K562 (cell line): ENCODE results near the gene RPP14. TPM values are rescaled to one million over a fixed set of nuclear protein-coding genes. Genes with fewer than 3 reads are reported as not detected.
"Not testable (repeated sequence)": the region's sequence is repeated elsewhere in the genome, so short reads cannot be mapped to it uniquely, and the experiment has no call there.

ENCODE experiments used
- ATAC-seq: fragments of 200-7000 bp; cut with Tn5 transposase; 3 replicates; pipeline ENCODE4 v1.9.1; 2020; ENCODE audit warnings: moderate library complexity
- BruUV-seq: library from RNA; stranded (reverse); fragments of 400-500 nt; replicated peaks from 2 replicates; lab custom pipeline; 2021; lab: Mats Ljungman, UMichigan
- CTCF ChIA-PET: fragments of 300-600 bp; formaldehyde crosslinking; extraction: SDS; loops from one replicate; lab custom pipeline; 2021; ENCODE audit warnings: low intra/inter-chr PET ratio; lab: Yijun Ruan, JAX
- POLR2A ChIA-PET: fragments of 300-600, 350-650 bp; sonication (Branson Sonifier 250); formaldehyde crosslinking; extraction: SDS; loops from one replicate; lab custom pipeline; 2021; ENCODE audit warnings: antibody characterized with exemption, inconsistent platforms; lab: Yijun Ruan, JAX
- DNase-seq, 4 experiments: peaks; one replicate each; pipeline versions ENCODE4 v3.0.0 to v3.0.0-alpha.2; 2011 to 2018; ENCODE audit warnings: low spot score in 3 of 4, mixed read lengths in 3 of 4; ENCODE audit errors: extremely low read depth in 1 of 4
- FAIRE-seq: peaks from 2 replicates; lab custom pipeline; 2011; peaks lifted over from hg19 to GRCh38; lab: Jason Lieb, UNC
- H2AFZ ChIP-seq: 2 replicates; pipeline ENCODE4 v1.6.0; 2011; ENCODE audit warnings: low read depth, low read length, control low read depth, inconsistent platforms
- H3K27ac ChIP-seq: fragments of 200-600 bp; 3 replicates; pipeline ENCODE4 v1.8.0; 2011; ENCODE audit warnings: low read depth, mild to moderate bottlenecking, control low read depth, inconsistent platforms, low read length, moderate library complexity, mixed read lengths; ENCODE audit errors: extremely low read depth
- H3K27me3 ChIP-seq, 2 experiments: fragments of 300-600 bp in 1 of 2; 2 replicates in 1 of 2; 3 replicates in 1 of 2; pipeline versions ENCODE4 v1.6.0 to v1.8.0; 2011; ENCODE audit warnings: inconsistent platforms in 2 of 2, low read length in 2 of 2, mild to moderate bottlenecking in 1 of 2, mixed read lengths in 1 of 2, moderate library complexity in 1 of 2; ENCODE audit not compliant: control insufficient read depth in 2 of 2, insufficient read depth in 2 of 2
- H3K36me3 ChIP-seq: fragments of 300-600 bp; 3 replicates; pipeline ENCODE4 v1.8.0; 2011; ENCODE audit warnings: mild to moderate bottlenecking, low read length, inconsistent platforms; ENCODE audit not compliant: control insufficient read depth, insufficient read depth
- H3K4me1 ChIP-seq, 2 experiments: fragments of 200-600 bp in 1 of 2; replicated peaks in 1 of 2; 2 replicates in 1 of 2; 3 replicates in 1 of 2; pipeline versions ENCODE4 v1.5.1 to v1.8.0; 2011; ENCODE audit warnings: inconsistent platforms in 2 of 2, low read length in 2 of 2, mild to moderate bottlenecking in 1 of 2, mixed read lengths in 1 of 2, moderate library complexity in 1 of 2; ENCODE audit not compliant: control insufficient read depth in 2 of 2, insufficient read depth in 2 of 2
- H3K4me2 ChIP-seq: 2 replicates; pipeline ENCODE4 v1.6.1; 2011; ENCODE audit warnings: low read length, control low read depth, inconsistent platforms, mixed read lengths; ENCODE audit not compliant: insufficient read depth
- H3K4me3 ChIP-seq: fragments of 200-600 bp; sonication (generic), shearing (Covaris generic); 2 replicates; pipeline ENCODE4 v1.5.1; 2016; ENCODE audit warnings: control low read depth, inconsistent platforms
- H3K79me2 ChIP-seq: fragments of 200-600 bp; 3 replicates; pipeline ENCODE4 v1.8.0; 2011; ENCODE audit warnings: low read length, inconsistent platforms; ENCODE audit not compliant: control insufficient read depth, insufficient read depth
- H3K9ac ChIP-seq, 2 experiments: 2 replicates each; pipeline versions ENCODE4 v1.6.0 to v1.6.1; 2011; ENCODE audit warnings: low read depth in 2 of 2, low read length in 2 of 2, control low read depth in 1 of 2, inconsistent platforms in 1 of 2, mild to moderate bottlenecking in 1 of 2, mixed read lengths in 1 of 2; ENCODE audit not compliant: insufficient read depth in 1 of 2
- H3K9me1 ChIP-seq: one replicate; pipeline ENCODE4 v1.6.0; 2011; ENCODE audit warnings: inconsistent platforms, mild to moderate bottlenecking, low read length, moderate library complexity; ENCODE audit not compliant: control insufficient read depth, insufficient read depth
- H3K9me3 ChIP-seq: replicated peaks from 2 replicates; pipeline ENCODE4 v1.5.1; 2011; ENCODE audit warnings: low read depth, low read length, inconsistent platforms; ENCODE audit not compliant: control insufficient read depth, insufficient read depth
- H4K20me1 ChIP-seq: replicated peaks from 2 replicates; pipeline ENCODE4 v1.6.1; 2011; ENCODE audit warnings: low read length, inconsistent platforms, mixed read lengths; ENCODE audit not compliant: control insufficient read depth, insufficient read depth
- WGBS: fragments of 100-300 bp; shearing (Covaris generic); methylation state at CpG from one replicate; pipeline ENCODE4 v1.1.6; 2016; ENCODE audit warnings: low coverage, mixed read lengths; ENCODE audit not compliant: insufficient coverage; ENCODE audit errors: missing lambda C conversion rate; 5-methylcytosine and 5-hydroxymethylcytosine counted together
- in situ Hi-C: fragments of 300-500 bp; cut with MboI; formaldehyde crosslinking; loops from 4 replicates; pipeline ENCODE4 v1.15.0; 2018; ENCODE audit warnings: inconsistent platforms, mixed read lengths
- intact Hi-C: fragments of 100-400 bp; cut with micrococcal nuclease; formaldehyde crosslinking; loops from 2 replicates; pipeline ENCODE4 v1.14.2; 2022
- polyA plus RNA-seq, 8 experiments: library from polyadenylated mRNA; depleted of rRNA in 4 of 8; stranded (reverse) in 5 of 8; unstranded in 3 of 8; fragments of >200 nt; fragmentation: Nextera tagmentation in 2 of 8; fragmentation: Illumina TruSeq in 1 of 8; extraction: Ambion mirVana in 2 of 8; extraction: Trizol in 1 of 8; gene quantifications; 2 replicates each; pipeline versions ENCODE4 v1.2.1 to v1.2.3, GENCODE V29; 2011 to 2014; ENCODE audit warnings: inconsistent platforms in 1 of 8, missing spikeins in 1 of 8
- total RNA-seq, 7 experiments: library from RNA; depleted of rRNA in 6 of 7; stranded (reverse); fragments of >200 nt in 6 of 7; fragmentation: Illumina TruSeq in 2 of 7; extraction: Trizol in 2 of 7; gene quantifications; 2 replicates each; pipeline versions ENCODE4 v1.2.1 to v1.2.3, GENCODE V29; 2011 to 2021; ENCODE audit warnings: low replicate concordance in 1 of 7

Gene RPP14
- total and polyA plus RNA-seq, 9 of the 15 experiments (the other 6 are each of a cell fraction or from before 2014, with no cell fraction given): 13.5 to 20.8 (median 15.4) TPM

DNA sequence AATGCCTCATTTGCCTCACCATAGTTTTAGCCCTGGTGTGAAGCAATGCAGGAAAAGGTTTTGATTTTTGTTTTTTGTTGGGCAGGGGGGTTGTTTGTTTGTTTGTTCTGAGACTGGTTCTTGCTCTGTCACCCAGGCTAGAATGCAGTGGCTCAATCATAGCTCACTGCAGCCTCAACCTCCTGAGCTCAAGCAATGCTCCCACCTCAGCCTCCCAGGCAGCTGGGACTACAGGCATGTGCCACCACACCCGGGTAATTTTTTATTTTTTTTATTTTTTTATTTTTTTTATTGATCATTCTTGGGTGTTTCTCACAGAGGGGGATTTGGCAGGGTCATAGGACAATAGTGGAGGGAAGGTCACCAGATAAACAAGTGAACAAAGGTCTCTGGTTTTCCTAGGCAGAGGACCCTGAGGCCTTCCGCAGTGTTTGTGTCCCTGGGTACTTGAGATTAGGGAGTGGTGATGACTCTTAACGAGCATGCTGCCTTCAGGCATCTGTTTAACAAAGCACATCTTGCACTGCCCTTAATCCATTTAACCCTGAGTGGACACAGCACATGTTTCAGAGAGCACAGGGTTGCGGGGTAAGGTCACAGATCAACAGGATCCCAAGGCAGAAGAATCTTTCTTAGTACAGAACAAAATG is 17.0 kb upstream of the RPP14 start:
- H3K79me2 ChIP-seq, H3K4me1 ChIP-seq, H3K9me3 ChIP-seq, ATAC-seq, H3K9me1 ChIP-seq, H4K20me1 ChIP-seq, H3K9ac ChIP-seq, H2AFZ ChIP-seq, in situ Hi-C loops, intact Hi-C loops, FAIRE-seq, H3K36me3 ChIP-seq, H3K4me3 ChIP-seq, H3K27ac ChIP-seq, DNase-seq, CTCF ChIA-PET, H3K27me3 ChIP-seq, H3K4me2 ChIP-seq, POLR2A ChIA-PET, BruUV-seq: not testable (repeated sequence)
- WGBS: 31% methylated on average over 2 of the region's 4 CpGs

DNA sequence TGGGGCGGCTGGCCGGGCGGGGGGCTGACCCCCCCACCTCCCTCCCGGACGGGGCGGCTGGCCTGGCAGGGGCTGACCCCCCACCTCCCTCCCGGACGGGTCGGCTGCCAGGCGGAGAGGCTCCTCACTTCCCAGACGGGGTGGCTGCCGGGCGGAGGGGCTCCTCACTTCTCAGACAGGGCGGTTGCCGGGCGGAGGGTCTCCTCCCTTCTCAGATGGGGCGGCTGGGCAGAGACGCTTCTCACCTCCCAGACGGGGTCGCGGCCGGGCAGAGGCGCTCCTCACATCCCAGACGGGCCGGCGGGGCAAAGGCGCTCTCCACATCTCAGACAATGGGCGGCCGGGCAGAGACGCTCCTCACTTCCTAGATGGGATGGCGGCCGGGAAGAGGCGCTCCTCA is 15.6 kb upstream of the RPP14 start:
- ATAC-seq, H3K9ac ChIP-seq, H3K27ac ChIP-seq, H2AFZ ChIP-seq, H4K20me1 ChIP-seq, intact Hi-C loops, POLR2A ChIA-PET, H3K4me1 ChIP-seq, CTCF ChIA-PET, H3K9me1 ChIP-seq, H3K9me3 ChIP-seq, H3K4me3 ChIP-seq, DNase-seq, FAIRE-seq, BruUV-seq, H3K27me3 ChIP-seq, H3K36me3 ChIP-seq, in situ Hi-C loops, H3K4me2 ChIP-seq, H3K79me2 ChIP-seq: not testable (repeated sequence)
- no CpG with 5 or more reads among the region's 33 CpGs for WGBS
